ENCODE results near the gene SNCB. TPM values are rescaled to one million over a fixed set of nuclear protein-coding genes. Genes with fewer than 3 reads are reported as not detected.

SNCB gene
- total and polyA plus RNA-seq, 2 of the 8 experiments (the other 6 are each of a cell fraction or from before 2014, with no cell fraction given), result 4.2 to 5.9 TPM

GRCh38 chr5:176619569-176620332, 10.6 kb downstream of the SNCB start:
- ChIA-PET POLR2A (ENCODE audit: partially characterized antibody) (interaction anchor here (0.9 to 2.8 kb wide), 4 partner anchors 10 to 84 kb away, joined by 3 to 19 read pairs (median 4); partner anchors contain the start of genes EIF4E1B, RNF44, SNCB and TSPAN17), CTCF (ENCODE audit: partially characterized antibody) (interaction anchor here (0.7 to 1.0 kb wide), 3 partner anchors 10 to 41 kb away, joined by 3 to 5 read pairs (median 3); no protein-coding TSS in a partner anchor)
- Histone ChIP-seq H3K4me2 (ENCODE audit: insufficient read depth in 1 of 2, low read depth in 2 of 2, low read length in 2 of 2) (peak overlapping the region; percentile 63 to 72), H3K79me2 (ENCODE audit: control insufficient read depth in 1 of 2, insufficient read depth in 2 of 2, low read length in 2 of 2) (no peaks in the 10 kb centered on the region), H3K79me1 (ENCODE audit: low read depth, low read length) (no peaks in the 10 kb centered on the region), H3K23me2 (ENCODE audit: low read depth, low read length) (peaks cover 3% of the 10 kb centered on the region; the same call in 1 of the 2 replicates), H3K4me1 (replicated peaks in 1 of 4; ENCODE audit: control insufficient read depth in 3 of 4, insufficient read depth in 4 of 4, low read length in 3 of 4) (peaks cover 0 to 13% (median 7%) of the 10 kb centered on the region in 4 experiments; a peak in 6 of 7 replicates), H3K4ac (replicated peaks; ENCODE audit: insufficient read length, low read depth, low read length) (no peak overlapping the region), H2BK20ac (ENCODE audit: low read length) (peak overlapping the region; percentile 48; the same call in 1 of the 2 replicates), H2BK12ac (ENCODE audit: low read depth, low read length) (peak overlapping the region; percentile 90; the same call in 1 of the 2 replicates), H2BK5ac (ENCODE audit: low read depth, low read length) (no peak overlapping the region), H3K27me3 (replicated peaks in 1 of 4; ENCODE audit: control insufficient read depth in 3 of 4, extremely low read depth in 1 of 4, insufficient read depth in 3 of 4, low read length in 3 of 4) (peaks cover 9 to 47% (median 26%) of the 10 kb centered on the region in 4 experiments; a peak in 6 of 7 replicates), H3K36me3 (ENCODE audit: control insufficient read depth in 2 of 4, insufficient read depth in 4 of 4, low read length in 3 of 4) (no peaks in the 10 kb centered on the region), H3K27ac (ENCODE audit: low read depth, low read length) (no peak overlapping the region), H4K5ac (ENCODE audit: insufficient read length, low read depth, low read length) (peak overlapping the region; percentile 57), H3K14ac (ENCODE audit: insufficient read length) (no peak overlapping the region), H4K91ac (replicated peaks; ENCODE audit: insufficient read length, low read length) (peak overlapping the region; percentile 27), H3K4me3 (ENCODE audit: extremely low read depth in 1 of 4, insufficient read depth in 2 of 4, low read depth in 3 of 4, low read length in 4 of 4) (peak overlapping the region in 3 of 4 experiments; percentile 6 to 54 (median 11); a peak in 4 of 8 replicates), H2AFZ (ENCODE audit: low read length) (no peak overlapping the region), H3K56ac (replicated peaks; ENCODE audit: insufficient read length, low read depth, low read length) (no peak overlapping the region), H3K9me3 (ENCODE audit: insufficient read depth in 2 of 2, low read depth in 1 of 2, low read length in 1 of 2) (peaks cover 0 to 6% of the 10 kb centered on the region in 2 experiments; a peak in 1 of 4 replicates), H4K8ac (ENCODE audit: extremely low read depth, insufficient read depth, low read length) (peak overlapping the region; percentile 28; the same call in 1 of the 2 replicates), H2AK5ac (ENCODE audit: low read depth, low read length) (no peak overlapping the region; the same call in 1 of the 2 replicates), H3K9ac (replicated peaks in 1 of 4; ENCODE audit: extremely low read depth in 1 of 4, low read depth in 3 of 4, low read length in 3 of 4) (no peak overlapping the region), H3K18ac (ENCODE audit: extremely low read depth, low read length) (peak overlapping the region; percentile 95), H3K23ac (ENCODE audit: insufficient read length) (no peak overlapping the region), H4K20me1 (replicated peaks in 1 of 2; ENCODE audit: control insufficient read depth in 1 of 2, insufficient read depth in 2 of 2, low read length in 2 of 2) (peaks cover 2 to 5% of the 10 kb centered on the region in 2 experiments), H2BK120ac (replicated peaks; ENCODE audit: low read depth, low read length) (peak overlapping the region; percentile 33), H2BK15ac (ENCODE audit: low read length) (peak overlapping the region; percentile 100; the same call in 1 of the 2 replicates)
- DNase-seq (ENCODE audit: low read depth in 1 of 2, low spot score in 2 of 2), result peak in 1 of 2 experiments; percentile 71
- no peak for FAIRE-seq
- 25% methylated on average over 54 of the region's 59 CpGs; no CpG with 5 or more reads in 1 of the 2 experiments for WGBS, 2 experiments (ENCODE audit: extremely low coverage in 1 of 2, insufficient coverage in 1 of 2, insufficient read length in 1 of 2, insufficient replicate concordance in 2 of 2, low coverage in 1 of 2, low lambda C conversion rate in 2 of 2, missing lambda C conversion rate in 1 of 2)
- peak; percentile 77 for TF ChIP-seq KDM4A (IDR thresholded peaks at IDR 0.05; ENCODE audit: low read depth, low read length, severe bottlenecking)
- peak; percentile 13 for TF ChIP-seq ASH2L (IDR thresholded peaks at IDR 0.05; ENCODE audit: low read length)
- peak; percentile 89 for TF ChIP-seq BACH1 (IDR thresholded peaks at IDR 0.05; ENCODE audit: low read length)
- no peak for TF ChIP-seq HDAC6 (IDR thresholded peaks at IDR 0.05; ENCODE audit: low read depth, low read length)
- peak; percentile 85 for TF ChIP-seq MAX (IDR thresholded peaks at IDR 0.05)
- TF ChIP-seq E2F6 (IDR thresholded peaks at IDR 0.05), result peak; percentile 97
- TF ChIP-seq FOSL1 (IDR thresholded peaks at IDR 0.05; ENCODE audit: insufficient read depth, low read depth, low read length), result no peak
- TF ChIP-seq EP300 (IDR thresholded peaks at IDR 0.05; ENCODE audit: borderline replicate concordance in 1 of 2, low read depth in 2 of 2, low read length in 2 of 2), result no peak
- peak in 1 of 2 experiments; percentile 72; a peak in 2 of 4 replicates for TF ChIP-seq HDAC2 (IDR thresholded peaks at IDR 0.05; ENCODE audit: borderline replicate concordance in 1 of 2, low read depth in 2 of 2, low read length in 2 of 2)
